ENCODE results near the gene MBOAT1.

DNA sequence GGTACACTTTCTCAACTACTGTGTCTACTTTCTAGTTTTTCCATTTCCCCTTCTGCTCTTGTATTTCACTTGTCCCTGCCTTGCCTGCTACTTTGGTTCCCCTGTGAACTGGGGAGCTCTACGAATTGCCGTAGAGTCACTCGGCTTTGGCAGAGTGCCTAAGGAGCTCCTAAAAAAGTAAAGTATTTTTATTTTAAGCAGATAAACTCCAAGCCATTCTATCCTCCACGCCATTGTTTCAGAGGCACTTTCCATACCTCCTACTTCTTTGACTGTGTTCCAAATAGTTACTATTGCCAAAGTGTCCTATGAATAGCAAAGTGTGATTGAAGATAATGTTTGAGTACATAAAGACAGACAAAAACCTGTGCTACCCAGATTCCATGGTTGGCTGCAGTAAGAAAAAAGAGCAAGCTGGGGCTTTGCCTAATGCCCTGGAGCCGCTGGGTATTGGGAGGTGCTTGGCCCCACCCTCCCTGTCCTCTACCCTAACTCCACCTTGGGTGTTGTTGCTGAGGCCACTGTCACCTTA is 5.1 kb upstream of the MBOAT1 start:
- no peak for TF ChIP-seq RAD21 (IDR thresholded peaks at IDR 0.05; ENCODE audit: low read depth)
- TF ChIP-seq CEBPB (IDR thresholded peaks at IDR 0.05), result no peak
- TF ChIP-seq EP300 (IDR thresholded peaks at IDR 0.05; ENCODE audit: borderline replicate concordance), result no peak
